Smooth muscle cell (in vitro differentiated cells): ENCODE measurements around the gene MX1. TPM values are rescaled to one million over a fixed set of nuclear protein-coding genes. Genes with fewer than 3 reads are reported as not detected.

ENCODE experiments used
- DNase-seq: peaks from one replicate; lab custom pipeline; 2025; ENCODE audit not compliant: unreplicated experiment; lab: John Stamatoyannopoulos, UW
- H2AFZ ChIP-seq: fragments of 200-600 bp; sonication (generic); 2 replicates; pipeline ENCODE4 v1.6.0; 2016; ENCODE audit warnings: antibody characterized with exemption, low read depth, mild to moderate bottlenecking
- H3F3A ChIP-seq: fragments of 200-600 bp; sonication (generic); 2 replicates; pipeline ENCODE4 v1.6.0; 2017; ENCODE audit warnings: antibody characterized with exemption, low read depth
- H3K27ac ChIP-seq: fragments of 200-600 bp; sonication (generic); 2 replicates; pipeline ENCODE4 v1.5.1; 2016; ENCODE audit warnings: low read depth, mild to moderate bottlenecking
- H3K27me3 ChIP-seq: fragments of 200-600 bp; sonication (generic); 2 replicates; pipeline ENCODE4 v1.6.1; 2016; ENCODE audit warnings: low read depth, mild to moderate bottlenecking
- H3K36me3 ChIP-seq: fragments of 200-600 bp; sonication (generic); 2 replicates; pipeline ENCODE4 v1.5.1; 2016; ENCODE audit warnings: low read depth
- H3K4me1 ChIP-seq: fragments of 200-600 bp; sonication (generic); 2 replicates; pipeline ENCODE4 v1.5.1; 2016; ENCODE audit warnings: low read depth
- H3K4me2 ChIP-seq: fragments of 200-600 bp; sonication (generic); 2 replicates; pipeline ENCODE4 v1.6.0; 2016; ENCODE audit warnings: mild to moderate bottlenecking
- H3K4me3 ChIP-seq: fragments of 200-600 bp; sonication (generic); 2 replicates; pipeline ENCODE4 v1.5.1; 2016; ENCODE audit warnings: mild to moderate bottlenecking
- H3K79me2 ChIP-seq: fragments of 200-600 bp; sonication (generic); 2 replicates; pipeline ENCODE4 v1.6.0; 2016; ENCODE audit warnings: low read depth, mild to moderate bottlenecking
- H3K9ac ChIP-seq: fragments of 200-600 bp; sonication (generic); 2 replicates; pipeline ENCODE4 v1.6.0; 2016; ENCODE audit warnings: low read depth
- H3K9me3 ChIP-seq: fragments of 200-600 bp; sonication (generic); replicated peaks from 2 replicates; pipeline ENCODE4 v1.5.1; 2016; ENCODE audit warnings: low read depth
- H4K20me1 ChIP-seq: fragments of 200-600 bp; sonication (generic); 2 replicates; pipeline ENCODE4 v1.6.0; 2016; ENCODE audit warnings: low read depth
- WGBS: methylation state at CpG from one replicate; pipeline ENCODE4 v1.1.7; 2016; ENCODE audit warnings: low lambda C conversion rate; 5-methylcytosine and 5-hydroxymethylcytosine counted together
- polyA plus RNA-seq: library from polyadenylated mRNA; unstranded; fragments of >200 nt; fragmentation: Nextera tagmentation; extraction: Ambion mirVana; gene quantifications from 2 replicates; pipeline ENCODE4 v1.2.1, GENCODE V29; 2016
- total RNA-seq: library from RNA; depleted of rRNA; stranded (reverse); fragments of >200 nt; gene quantifications from 2 replicates; pipeline ENCODE4 v1.2.3, GENCODE V29; 2014
- TF ChIP-seq, protein P1 (sequence below): fragments of 200-600 bp; sonication (generic); IDR thresholded peaks from 2 replicates; pipeline ENCODE4 v1.5.1; 2017; ENCODE audit warnings: borderline replicate concordance, mild to moderate bottlenecking, antibody characterized with exemption; ENCODE audit not compliant: insufficient read depth, poor library complexity, severe bottlenecking

MX1 gene
- total and polyA plus RNA-seq, 2 experiments from 2014 or later: 1.3 to 3.5 TPM

DNA sequence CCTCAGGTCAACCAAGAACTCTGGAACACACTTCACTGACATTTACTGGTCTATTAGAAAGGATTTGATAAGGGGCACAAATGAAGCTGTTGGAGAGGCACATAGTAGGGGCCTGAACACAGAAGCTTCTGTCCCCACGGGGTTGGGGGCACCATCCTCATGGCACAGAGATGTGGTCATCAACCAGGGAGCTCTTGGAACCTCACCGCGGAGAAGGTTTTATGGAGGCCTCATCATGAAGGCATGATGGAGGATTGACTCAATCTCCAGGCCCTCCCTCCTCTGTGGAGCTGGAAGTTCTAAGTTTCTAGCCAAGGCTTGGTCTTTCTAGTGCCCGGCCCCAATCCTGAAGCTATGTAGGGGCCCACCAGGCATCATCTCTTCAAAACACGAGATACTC, 23.6 kb downstream of the MX1 start:
- TF ChIP-seq, protein P1, sequence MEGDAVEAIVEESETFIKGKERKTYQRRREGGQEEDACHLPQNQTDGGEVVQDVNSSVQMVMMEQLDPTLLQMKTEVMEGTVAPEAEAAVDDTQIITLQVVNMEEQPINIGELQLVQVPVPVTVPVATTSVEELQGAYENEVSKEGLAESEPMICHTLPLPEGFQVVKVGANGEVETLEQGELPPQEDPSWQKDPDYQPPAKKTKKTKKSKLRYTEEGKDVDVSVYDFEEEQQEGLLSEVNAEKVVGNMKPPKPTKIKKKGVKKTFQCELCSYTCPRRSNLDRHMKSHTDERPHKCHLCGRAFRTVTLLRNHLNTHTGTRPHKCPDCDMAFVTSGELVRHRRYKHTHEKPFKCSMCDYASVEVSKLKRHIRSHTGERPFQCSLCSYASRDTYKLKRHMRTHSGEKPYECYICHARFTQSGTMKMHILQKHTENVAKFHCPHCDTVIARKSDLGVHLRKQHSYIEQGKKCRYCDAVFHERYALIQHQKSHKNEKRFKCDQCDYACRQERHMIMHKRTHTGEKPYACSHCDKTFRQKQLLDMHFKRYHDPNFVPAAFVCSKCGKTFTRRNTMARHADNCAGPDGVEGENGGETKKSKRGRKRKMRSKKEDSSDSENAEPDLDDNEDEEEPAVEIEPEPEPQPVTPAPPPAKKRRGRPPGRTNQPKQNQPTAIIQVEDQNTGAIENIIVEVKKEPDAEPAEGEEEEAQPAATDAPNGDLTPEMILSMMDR: no peak
- H3K4me3 ChIP-seq: no peak overlapping the region
- no peak overlapping the region for H3K4me2 ChIP-seq

DNA sequence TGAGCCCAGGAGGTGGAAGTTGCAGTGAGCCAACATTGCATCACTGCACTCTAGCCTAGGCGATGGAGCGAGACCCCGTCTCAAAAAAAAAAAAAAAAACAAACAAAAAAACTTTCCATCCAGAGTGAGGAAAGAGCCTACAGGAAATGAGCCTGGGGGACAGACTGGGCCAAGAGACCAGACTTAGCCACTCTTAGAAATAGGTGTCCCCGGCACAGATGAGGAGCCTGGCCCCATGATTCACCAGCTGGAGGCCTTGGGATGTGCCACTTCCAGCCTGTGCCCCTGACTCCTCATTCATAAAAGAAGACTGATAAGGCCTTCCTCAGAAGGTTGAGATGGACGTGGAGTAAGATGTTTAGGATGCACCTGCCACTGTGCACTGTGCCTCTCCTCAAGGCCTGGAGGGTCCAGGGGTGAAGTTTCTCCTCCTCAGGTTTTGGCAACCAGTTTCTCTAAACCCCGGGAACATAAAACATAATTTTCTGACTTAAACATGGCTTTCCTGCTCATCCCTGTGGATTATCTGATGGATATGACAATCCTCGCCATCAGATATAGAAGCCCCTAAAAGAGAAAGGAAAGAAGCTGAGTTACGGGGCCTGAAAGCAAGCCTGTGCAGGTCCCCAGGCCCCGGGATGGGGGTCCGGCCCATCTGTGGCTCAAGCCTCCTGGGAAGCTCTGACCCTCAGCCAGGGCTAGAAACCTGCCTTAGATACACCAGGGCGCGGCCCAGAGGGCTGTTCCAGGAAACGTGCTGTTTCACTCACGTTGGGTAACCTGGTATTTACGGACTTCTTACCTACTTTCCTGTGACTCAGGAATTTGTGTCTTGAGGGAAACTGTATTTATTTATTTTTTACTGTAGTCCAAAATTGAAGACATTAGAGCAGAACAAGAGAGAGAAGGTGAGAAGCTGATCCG, 26.0 kb downstream of the MX1 start:
- Histone ChIP-seq H2AFZ (no peak overlapping the region), H3K9me3 (no peaks in the 10 kb centered on the region), H3K4me2 (no peak overlapping the region), H3K79me2 (no peaks in the 10 kb centered on the region), H3K9ac (no peak overlapping the region), H3K27me3 (no peaks in the 10 kb centered on the region), H3K27ac (no peak overlapping the region), H3F3A (no peaks in the 10 kb centered on the region), H3K36me3 (no peaks in the 10 kb centered on the region), H3K4me1 (no peaks in the 10 kb centered on the region), H3K4me3 (no peak overlapping the region), H4K20me1 (no peaks in the 10 kb centered on the region)
- WGBS: 88% methylated on average over 16 of the region's 16 CpGs
- TF ChIP-seq, protein P1: no peak
- DNase-seq: no peak

More for the DNA sequence above, 23.6 kb downstream of the MX1 start:
- no peaks in the 10 kb centered on the region for H3F3A ChIP-seq
- no peaks in the 10 kb centered on the region for H3K79me2 ChIP-seq
- H3K27me3 ChIP-seq: no peaks in the 10 kb centered on the region
- no peak for DNase-seq
- no peak overlapping the region for H3K27ac ChIP-seq
- H3K9me3 ChIP-seq: no peaks in the 10 kb centered on the region
- H4K20me1 ChIP-seq: no peaks in the 10 kb centered on the region
- no peak overlapping the region for H2AFZ ChIP-seq
- WGBS: 75% methylated on average over 5 of the region's 5 CpGs
- H3K9ac ChIP-seq: no peak overlapping the region
- H3K4me1 ChIP-seq: no peaks in the 10 kb centered on the region
- H3K36me3 ChIP-seq: no peaks in the 10 kb centered on the region

DNA sequence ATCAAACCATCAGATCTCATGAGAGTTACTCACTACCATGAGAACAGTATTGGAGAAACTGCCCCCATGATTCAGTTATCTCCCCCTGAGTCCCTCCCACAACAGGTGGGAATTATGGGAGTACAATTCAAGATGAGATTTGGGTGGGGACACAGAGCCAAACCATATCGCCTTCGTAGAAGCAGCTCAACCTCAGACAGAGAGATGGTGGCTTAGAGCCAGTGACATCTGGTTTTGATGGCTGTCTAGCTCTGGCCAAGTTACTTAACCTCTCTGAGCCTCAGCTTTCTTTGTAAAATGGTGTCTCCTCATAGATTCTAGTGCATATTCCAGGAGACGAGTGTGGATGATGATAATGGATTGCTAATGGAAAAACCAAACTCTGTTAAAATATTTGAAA, 27.2 kb downstream of the MX1 start:
- Histone ChIP-seq H3K27me3 (no peaks in the 10 kb centered on the region), H3K9me3 (no peaks in the 10 kb centered on the region), H3K79me2 (no peaks in the 10 kb centered on the region), H3K9ac (no peak overlapping the region), H3K4me1 (no peaks in the 10 kb centered on the region), H3K27ac (no peak overlapping the region), H2AFZ (no peak overlapping the region), H3K4me2 (no peak overlapping the region), H3K36me3 (no peaks in the 10 kb centered on the region), H3K4me3 (no peak overlapping the region), H3F3A (no peaks in the 10 kb centered on the region), H4K20me1 (no peaks in the 10 kb centered on the region)
- TF ChIP-seq, protein P1: no peak
- DNase-seq: no peak
- 92% methylated on average over 3 of the region's 3 CpGs for WGBS

DNA sequence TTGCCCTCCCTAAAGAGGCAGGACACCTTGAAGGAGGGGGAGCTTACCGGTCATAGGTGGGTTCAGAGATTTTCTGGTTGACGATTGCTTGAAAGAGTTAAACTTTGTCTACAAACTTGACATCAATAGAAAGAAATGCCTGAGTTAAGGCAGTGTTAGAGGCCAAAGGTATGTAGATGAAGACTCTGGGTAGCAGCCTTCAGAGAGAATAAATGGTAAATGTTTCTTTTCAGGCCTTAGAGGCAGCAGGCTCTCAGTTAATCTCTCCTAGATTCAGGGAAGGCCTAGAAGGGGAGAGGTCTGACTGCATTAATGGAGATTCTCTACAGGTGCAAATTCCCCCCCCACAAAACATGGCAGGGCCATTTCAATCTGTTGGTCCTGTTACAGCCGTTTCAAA, 27.7 kb downstream of the MX1 start:
- Histone ChIP-seq H3K4me1 (no peaks in the 10 kb centered on the region), H3K9me3 (no peaks in the 10 kb centered on the region), H3F3A (no peaks in the 10 kb centered on the region), H4K20me1 (no peaks in the 10 kb centered on the region), H3K79me2 (no peaks in the 10 kb centered on the region), H3K4me3 (no peak overlapping the region), H3K9ac (no peak overlapping the region), H3K4me2 (no peak overlapping the region), H3K36me3 (no peaks in the 10 kb centered on the region), H2AFZ (no peak overlapping the region), H3K27ac (no peak overlapping the region), H3K27me3 (no peaks in the 10 kb centered on the region)
- TF ChIP-seq, protein P1: no peak
- no peak for DNase-seq
- WGBS: 76% methylated on average over 3 of the region's 3 CpGs
